GM19043 (cell line): ENCODE results near the gene SLC17A8.
"Not testable (repeated sequence)": the region's sequence is repeated elsewhere in the genome, so short reads cannot be mapped to it uniquely, and the experiment has no call there.

ENCODE experiments used
- ATAC-seq: cut with Tn5 transposase; IDR thresholded peaks from one replicate; pipeline ENCODE4 v1.9.1; 2021; ENCODE audit warnings: low read depth; ENCODE audit not compliant: unreplicated experiment

Gene SLC17A8

DNA sequence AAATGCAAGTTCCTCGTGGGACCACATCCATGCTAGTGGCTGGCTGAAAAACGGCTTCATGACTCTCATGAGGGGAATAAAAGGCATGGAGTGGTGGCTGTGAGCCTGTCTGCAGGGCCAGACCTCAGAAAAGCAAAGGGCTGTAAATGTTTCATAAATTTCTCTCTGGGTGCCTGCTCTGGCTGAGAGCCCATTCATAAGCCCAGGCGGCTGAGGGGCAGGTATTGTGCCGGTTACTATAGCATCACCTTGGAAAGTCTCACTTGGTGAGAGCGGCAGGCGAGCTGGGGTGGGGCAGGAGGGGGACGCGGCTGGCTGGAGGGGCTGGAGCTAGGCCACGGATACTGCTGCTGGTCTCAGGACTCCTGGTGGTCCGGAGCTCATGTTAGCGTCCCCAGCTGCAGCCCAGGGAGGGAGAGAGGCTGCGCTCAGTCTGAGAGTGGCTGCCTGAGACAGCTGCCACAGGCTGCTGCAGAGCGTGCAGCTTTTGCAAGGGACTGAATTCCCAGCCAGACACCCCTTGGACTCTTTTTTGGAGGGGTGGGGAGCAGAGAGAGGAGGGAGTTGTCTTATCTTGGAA, at the start of gene SLC17A8:
Gene SLC17A8, plus strand, starts transcription at position 431 of the 580 bp plus-strand sequence. CDS start 318 bp downstream, outside the sequence.
- ATAC-seq: no peak

DNA sequence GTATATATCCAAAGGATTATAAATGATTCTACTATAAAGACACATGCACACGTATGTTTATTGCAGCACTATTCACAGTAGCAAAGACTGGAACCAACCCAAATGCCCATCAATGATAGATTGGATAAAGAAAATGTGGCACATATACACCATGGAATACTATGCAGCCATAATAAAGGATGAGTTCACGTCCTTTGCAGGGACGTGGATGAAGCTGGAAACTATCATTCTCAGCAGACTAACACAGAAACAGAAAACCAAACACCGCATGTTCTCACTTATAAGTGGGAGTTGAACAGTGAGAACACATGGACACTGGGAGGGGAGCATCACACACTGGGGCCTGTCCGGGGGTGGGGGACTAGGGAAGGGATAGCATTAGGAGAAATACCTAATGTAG, 48.7 kb upstream of the SLC17A8 start:
- not testable (repeated sequence) for ATAC-seq

DNA sequence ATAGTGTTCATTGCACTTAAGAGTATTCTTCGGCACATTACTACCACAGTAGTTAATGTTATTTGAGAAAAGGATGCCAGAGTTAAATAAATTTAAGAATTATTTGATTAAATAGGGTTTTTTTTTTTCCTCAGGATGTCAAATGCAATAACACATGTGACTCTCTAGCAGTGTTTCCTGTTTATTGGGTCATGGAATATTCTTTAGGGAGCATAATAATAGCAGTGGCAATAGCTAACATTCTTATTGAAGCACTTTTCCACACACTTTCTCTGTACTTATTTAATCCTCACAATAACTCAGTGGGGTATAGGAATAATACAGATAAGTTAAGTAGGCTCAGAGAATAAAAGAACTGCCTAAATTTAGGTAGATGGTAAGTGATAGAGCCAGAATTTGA, 45.6 kb upstream of the SLC17A8 start:
- no peak for ATAC-seq

DNA sequence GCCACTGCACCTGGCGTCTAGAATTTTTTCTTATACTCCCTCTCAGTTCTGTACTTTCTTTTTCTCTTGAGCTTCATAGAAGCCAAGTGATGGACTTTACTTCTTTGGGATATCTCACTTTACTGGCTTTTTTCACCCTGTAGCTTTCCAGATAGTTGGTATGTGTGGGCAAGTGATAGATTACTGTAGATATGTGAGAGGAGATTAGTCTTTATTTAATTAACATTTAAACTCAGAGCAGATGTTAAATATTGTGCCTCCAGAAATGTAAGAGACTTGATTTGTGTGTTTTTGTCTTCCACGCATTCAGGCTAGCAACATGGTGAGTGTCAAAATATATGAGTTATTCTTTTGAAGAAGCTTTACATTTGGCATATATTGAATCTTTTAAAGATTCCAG, 39.5 kb upstream of the SLC17A8 start:
- ATAC-seq: no peak

DNA sequence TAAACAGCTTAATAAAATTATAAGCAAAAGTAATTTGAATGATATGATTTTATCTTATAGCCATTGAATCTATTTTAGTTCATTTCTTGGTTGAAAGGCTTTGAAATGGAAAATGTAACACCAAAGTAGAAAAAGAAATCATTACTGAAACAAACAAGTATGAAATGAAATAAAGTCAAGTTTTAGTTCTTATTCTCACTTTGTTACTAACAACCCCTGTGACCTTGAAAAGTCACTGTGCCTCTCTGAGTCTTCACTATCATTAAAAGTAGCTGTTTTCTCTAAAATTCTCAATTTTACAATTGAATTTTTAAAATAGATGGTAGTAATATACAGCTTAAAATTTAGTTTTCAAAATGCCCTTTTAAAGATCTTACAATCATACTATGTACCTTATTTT, 32.4 kb upstream of the SLC17A8 start:
- ATAC-seq: no peak

DNA sequence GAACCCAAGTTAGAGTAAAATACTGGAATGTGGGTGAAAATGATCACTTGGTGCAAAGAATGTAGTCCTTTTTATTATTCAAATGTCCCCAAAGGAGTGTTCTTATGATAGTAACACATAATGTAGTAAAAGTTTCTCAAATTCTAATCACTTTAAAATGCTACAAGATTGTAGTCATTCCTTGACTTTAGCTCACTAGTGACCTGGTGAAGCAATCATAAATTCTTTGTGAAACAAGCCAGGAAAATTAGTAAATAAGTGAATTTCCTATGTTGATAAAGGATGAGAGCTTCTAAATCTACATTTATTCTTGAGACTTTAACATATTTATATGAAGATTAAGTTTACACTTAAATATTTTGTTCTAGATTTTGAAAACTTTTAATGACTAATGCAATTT, 30.7 kb upstream of the SLC17A8 start:
- no peak for ATAC-seq

DNA sequence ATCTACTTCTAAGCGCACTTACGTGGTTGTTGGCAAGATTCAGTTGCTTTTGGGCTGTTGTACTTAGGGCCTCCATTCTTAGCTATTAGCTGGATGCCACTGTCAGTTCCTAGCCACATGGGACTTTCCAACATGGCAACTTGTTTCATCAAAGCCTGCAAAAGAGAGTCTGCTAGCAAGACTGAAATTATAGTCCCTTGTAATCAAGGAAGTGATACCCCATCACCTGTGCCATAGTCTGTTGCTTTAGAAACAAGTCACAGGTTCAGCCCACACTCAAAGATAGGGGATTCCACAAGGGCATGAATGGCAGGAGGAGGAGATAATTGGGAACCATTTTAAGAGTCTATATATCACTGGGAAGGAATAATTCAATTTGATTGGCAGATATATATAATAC, 27.1 kb upstream of the SLC17A8 start:
- peak; percentile 92 for ATAC-seq

DNA sequence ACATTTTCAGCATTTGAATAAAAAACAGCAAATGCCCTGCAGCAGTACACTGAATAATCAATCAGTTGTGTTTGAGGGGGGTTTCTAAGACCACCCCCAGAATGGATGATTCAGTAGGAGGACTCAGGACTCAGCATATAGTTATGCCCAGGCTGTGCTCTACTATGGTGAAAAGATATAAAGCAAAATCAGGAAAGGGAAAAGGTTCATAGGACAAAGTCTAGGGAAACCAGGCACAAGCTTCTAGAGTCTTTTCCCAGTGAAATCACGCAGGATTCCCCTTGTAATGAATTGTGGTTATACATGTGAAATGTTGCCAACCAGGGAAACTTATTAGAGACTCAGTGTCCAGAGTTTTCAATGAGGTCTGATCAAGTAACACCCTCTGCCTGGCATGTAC, 25.0 kb upstream of the SLC17A8 start:
- no peak for ATAC-seq

DNA sequence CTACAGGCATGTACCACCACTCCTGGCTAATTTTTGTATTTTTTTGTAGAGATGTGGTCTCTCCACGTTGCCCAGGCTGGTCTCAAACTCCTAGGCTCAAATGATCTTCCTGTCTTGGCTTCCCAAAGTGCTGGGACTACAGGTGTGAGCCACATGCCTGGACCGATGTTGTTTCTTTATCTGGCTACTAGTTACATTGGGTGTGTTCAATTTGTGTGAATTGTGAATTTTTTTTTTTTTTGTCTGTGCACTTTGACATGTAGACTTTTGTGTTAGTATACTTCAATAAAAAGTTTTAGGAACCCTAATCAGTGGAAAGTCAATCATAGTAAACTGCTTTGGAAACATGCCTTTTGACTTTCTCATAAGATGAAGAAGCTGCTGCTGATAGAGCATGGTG, 24.0 kb upstream of the SLC17A8 start:
- no peak for ATAC-seq

DNA sequence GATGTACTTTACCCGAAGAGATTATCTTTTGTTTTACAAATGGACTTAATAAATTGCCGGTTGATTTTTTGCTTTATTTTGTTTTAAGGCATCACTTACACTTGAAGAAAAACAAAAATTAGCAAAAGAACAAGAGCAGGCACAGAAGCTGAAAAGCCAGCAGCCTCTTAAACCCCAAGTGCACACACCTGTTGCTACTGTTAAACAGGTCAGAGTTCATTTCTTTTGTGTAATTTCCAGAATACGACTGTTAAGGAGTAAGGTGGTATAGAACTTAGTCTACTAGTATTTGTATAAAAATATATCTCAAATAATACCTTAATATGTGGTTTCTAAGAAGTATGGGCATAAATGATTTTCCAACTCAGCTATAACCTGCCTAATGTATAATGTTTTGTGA, 19.6 kb upstream of the SLC17A8 start:
- ATAC-seq: no peak

DNA sequence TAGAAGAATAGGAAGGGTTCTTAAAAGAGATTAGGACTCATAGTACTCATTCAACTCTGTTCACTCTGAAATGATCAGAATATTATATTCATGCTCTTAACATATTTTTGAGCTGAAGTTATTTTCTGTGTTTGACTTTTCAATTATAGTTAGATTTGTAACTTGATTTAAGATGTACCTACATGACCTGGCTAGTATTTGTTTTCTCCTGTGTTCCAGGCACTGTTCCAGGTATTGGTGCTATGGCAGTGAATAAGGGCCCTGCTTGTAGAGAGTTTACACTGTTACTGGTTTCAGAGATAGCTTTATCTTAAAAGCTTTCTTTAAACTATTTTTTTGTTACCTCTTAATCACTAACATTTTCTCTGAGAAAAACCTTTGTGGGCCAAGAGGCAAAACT, 19.1 kb upstream of the SLC17A8 start:
- ATAC-seq: no peak

DNA sequence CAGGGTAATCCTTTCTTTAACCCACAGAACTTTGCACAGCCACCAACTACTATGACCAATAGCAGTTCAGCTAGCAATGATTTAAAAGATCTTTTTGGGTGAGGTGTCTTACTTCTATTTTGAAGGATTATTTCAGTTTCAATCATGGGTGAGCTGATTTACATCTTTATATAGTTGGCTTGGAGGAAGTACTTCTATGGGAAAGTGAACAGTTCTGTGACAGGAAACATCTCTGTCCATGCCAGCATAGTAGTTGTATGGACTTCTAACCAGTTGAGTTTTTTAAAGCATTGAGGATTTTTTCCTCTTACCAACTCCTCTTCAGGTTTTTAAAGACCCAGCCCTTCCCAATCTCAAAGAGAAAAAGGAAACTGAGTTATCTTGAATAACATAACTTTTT, 17.8 kb upstream of the SLC17A8 start:
- ATAC-seq: no peak

DNA sequence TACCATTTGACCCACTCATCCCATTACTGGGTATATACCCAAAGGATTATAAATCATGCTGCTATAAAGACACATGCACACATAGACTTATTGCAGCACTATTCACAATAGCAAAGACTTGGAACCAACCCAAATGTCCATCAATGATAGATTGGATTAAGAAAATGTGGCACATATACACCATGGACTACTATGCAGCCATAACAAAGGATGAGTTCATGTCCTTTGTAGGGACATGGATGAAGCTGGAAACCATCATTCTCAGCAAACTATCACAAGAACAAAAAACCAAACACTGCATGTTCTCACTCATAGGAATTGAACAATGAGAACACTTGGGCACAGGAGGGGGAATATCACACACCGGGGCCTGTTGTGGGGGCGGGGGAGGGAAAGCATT, 14.0 kb upstream of the SLC17A8 start:
- ATAC-seq: not testable (repeated sequence)

DNA sequence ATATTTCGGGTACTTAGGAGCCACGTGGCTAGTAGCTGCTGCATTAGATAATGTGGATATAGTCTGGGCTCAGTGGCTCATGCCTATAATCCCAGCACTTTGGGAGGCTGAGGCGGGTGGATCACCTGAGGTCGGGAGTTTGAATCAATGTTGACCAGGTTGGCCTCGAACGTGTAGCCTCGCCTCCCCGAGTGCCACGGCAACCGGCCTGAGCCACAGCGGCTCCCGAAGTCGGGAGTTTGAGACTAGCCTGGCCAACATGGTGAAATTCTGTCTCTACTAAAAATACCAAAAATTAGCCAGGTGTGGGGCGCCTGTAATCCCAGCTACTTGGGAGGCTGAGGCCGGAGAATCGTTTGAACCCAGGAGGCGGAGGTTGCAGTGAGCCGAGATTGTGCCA, 12.5 kb upstream of the SLC17A8 start:
- ATAC-seq: not testable (repeated sequence)

DNA sequence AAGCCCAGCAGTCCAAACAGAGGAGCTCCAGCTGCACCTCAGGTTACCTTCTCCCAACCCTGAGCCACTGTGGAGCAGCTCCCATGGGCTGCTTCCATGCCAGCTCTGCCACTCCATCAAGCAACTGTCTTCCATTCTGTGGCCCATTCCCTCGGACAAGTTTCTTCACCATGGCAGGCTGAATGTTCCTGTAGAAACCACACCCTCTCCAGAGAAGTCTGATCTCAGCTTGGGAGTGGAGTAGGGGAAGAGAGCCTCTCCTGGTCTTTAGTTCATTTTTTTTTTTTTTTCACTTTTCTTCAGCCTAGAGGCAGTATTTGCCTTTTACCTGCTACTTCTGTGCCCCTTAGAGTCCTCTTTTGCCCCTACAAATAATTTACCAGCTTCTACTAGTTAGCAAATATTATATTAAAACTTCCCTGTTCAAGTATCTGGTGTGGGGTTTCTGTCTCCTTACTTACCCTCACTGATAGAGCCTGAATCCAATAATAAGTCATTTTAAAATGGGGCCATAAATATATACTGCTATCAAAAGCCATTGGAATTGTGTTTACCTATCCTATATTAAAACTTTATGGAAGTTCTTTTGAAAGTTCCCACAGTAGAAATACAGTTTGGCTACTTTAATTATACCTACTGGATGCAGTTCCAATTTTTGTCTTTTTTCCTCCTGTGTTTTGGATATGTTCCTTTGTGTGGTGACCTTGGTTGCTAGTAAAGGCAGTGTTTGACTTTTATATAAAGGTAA, 11.7 kb upstream of the SLC17A8 start:
- no peak for ATAC-seq

DNA sequence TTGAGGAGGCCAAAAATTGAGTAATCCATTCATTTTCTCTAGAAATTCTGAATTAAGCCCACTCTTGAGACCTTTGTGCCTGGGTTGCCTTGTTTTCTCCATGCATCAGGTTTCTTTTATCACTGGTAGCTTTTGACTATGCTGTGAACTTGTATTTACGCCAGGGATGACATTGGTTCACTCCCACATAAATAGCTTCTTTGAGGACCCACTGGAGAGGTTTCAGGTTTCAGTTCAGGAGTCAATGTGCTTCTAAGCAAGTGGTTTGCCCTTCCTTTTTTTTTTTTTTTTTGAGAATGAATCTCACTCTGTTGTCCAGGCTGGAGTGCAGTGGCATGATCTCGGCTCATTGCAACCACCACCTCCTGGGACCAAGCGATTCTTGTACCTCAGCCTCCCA, 10.2 kb upstream of the SLC17A8 start:
- ATAC-seq: no peak

DNA sequence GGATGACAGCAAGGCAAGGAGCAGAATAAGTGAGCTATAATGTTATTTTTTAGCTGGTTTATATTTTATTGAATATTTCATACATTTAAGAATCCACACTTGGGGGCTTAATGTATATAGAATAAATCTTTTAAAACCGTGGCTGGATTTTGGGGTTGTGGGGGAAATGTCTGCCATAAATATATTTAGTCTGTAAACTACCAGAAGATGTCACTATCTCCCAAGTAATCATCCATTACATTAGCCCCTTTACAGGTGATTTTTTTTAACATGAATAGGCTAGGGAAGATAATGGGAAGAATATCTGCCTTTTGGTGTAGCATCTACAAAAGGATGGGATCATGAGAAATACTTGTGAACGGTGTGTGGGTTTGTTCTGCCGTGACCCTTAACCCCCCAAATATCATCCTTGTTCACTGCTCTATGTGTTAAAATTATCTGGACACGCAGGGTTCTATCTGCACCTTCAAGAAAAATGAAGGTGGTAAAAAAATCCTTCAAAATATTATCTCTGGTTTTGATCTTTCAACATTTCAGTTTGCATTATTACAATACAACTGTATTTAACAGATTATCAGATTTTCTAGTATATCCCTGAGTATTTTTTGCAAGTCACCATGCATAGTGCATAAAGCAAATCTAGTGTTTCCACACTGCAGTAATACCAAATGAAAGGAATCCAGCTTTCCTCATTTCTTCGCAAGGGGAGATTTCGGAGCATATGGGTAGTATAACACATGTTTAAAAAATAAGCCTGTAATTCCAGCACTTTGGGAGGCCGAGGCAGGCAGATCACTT, 8.0 kb upstream of the SLC17A8 start:
- no peak for ATAC-seq

DNA sequence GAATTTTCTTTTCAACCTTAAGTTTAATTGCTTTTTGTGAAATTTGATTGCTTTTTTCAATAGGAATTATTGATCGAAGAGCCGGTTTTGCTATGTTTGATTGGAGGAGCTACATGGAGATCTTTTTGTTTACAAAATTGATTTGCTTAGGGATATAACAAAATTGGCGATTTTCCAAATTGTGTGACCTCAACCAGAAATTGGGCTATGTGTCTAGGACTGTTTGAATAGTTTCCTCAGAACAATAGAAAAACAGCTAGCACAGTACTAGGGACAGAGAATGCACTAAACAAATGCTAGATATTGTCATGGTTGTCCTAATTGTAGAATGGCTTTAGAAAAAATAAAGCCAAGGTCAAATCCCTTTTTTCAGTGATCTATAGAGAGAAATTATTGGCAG, 2.4 kb downstream of the SLC17A8 start:
- no peak for ATAC-seq

DNA sequence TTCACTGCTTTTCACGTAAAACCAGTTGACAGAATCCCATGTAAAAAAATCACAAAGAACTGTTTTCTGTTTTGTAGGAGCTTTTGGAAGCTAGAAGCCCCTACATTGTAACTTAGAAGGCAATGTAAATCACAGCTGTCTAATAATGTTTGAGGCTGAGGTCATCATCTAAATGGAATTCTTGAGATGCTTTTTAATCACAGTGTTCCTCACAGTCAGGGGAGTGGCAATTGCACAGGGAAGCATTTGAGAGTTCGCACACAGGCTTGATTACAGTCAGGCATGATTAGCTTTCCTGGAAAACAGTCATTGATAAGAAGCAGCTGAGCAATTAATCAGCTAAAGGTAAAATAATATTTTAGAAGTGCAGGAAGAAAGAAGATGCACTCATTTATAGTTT, 2.9 kb downstream of the SLC17A8 start:
- ATAC-seq: no peak

DNA sequence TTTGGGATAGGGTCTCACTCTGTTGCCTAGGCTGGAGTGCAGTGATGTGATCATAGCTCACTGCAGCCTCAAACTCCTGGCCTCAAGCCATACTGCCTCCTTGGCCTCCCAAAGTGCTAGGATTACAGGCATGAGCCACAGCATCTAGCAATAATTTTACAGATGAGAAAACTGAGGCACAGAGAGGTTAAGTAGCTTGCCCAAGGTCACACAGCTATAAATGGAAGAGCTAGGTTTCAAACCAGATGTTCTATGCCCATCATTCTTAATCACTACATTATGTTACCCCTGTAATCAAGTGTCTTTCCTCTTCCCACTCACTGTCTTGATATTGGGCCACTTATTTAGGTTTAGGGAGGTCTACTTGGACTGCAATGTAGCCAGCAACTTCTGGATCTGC, 3.6 kb downstream of the SLC17A8 start:
- ATAC-seq: no peak

DNA sequence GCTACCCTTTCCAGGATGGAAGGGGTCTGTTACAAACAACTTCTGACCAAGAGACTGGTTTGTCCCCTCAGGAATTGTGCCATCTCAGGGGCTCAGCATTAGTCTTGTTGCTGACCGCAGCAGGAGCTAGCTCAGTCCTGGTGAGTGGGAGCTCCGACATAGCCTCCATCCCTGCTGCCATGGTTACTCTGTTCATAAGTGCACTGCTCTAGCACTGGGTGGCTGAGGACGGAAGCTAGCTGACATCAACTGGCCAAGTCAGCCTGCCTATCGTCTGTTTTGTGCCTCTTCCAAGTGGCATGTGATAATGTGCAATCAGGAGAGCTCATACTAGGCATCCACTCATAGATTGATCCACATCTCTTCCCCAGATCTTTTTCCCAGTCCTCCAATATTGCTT, 7.5 kb downstream of the SLC17A8 start:
- ATAC-seq: no peak

DNA sequence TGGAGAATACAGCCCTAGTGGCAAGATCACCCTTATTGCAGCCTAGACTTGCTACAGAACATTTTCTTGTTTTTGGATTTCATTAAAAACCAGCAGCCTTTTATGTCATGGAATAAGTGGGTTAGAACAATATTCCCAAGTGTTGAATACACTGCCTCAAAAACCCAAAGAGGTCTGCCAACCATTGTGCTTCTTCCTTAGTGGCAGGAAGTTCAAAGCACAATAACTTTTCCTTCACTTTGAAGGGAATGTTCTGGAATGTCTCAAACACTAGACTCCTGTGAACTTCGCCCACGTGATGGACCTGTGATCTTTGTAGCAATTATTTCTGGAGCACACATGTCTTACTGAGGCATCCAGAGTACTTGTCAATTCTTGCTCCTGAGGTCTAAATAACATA, 8.5 kb downstream of the SLC17A8 start:
- no peak for ATAC-seq
